ENCODE results near the gene SLC37A3. TPM values are rescaled to one million over a fixed set of nuclear protein-coding genes. Genes with fewer than 3 reads are reported as not detected.
"Not testable (repeated sequence)": the region's sequence is repeated elsewhere in the genome, so short reads cannot be mapped to it uniquely, and the experiment has no call there.

The SLC37A3 gene
- total RNA-seq, 5 donors from 2014 or later (not counting 1 experiment from before 2014, with no cell fraction given), result 23.2 to 50.5 (median 38.1) TPM

- WGBS (ENCODE audit: insufficient coverage), result no CpG with 5 or more reads among the region's 4 CpGs
- no peak overlapping the region for H3K4me3 Mint-ChIP-seq
- ChIA-PET POLR2A (interaction anchor here in 1 of 2 donors (0.7 kb wide), 2 partner anchors 59 to 1096 kb away, joined by 3 to 4 read pairs; no protein-coding TSS in a partner anchor), CTCF (interaction anchor here (0.6 to 0.7 kb wide), 3 partner anchors 64 to 1207 kb away, joined by 3 to 7 read pairs (median 3); no protein-coding TSS in a partner anchor)
- peaks cover 0 to 9% (median 7%) of the 10 kb centered on the region in 3 donors for H3K4me1 Mint-ChIP-seq
- Histone ChIP-seq H3K4me3 (ENCODE audit: control insufficient read depth in 1 of 2, extremely low read depth in 1 of 2, low read length in 1 of 2) (no peak overlapping the region), H3K9me3 (no peaks in the 10 kb centered on the region), H3K27me3 (replicated peaks in 1 of 2; ENCODE audit: control insufficient read depth in 2 of 2, extremely low read depth in 1 of 2, insufficient read depth in 2 of 2, low read length in 1 of 2) (no peaks in the 10 kb centered on the region), H3K36me3 (ENCODE audit: control insufficient read depth in 2 of 2, extremely low read depth in 1 of 2, insufficient read depth in 1 of 2, low read length in 1 of 2) (peaks cover 0 to 9% of the 10 kb centered on the region in 2 donors), H3K4me1 (ENCODE audit: control insufficient read depth in 1 of 2, extremely low read depth in 1 of 2, insufficient read depth in 2 of 2, low read length in 2 of 2) (peaks cover 0 to 6% of the 10 kb centered on the region in 2 experiments), H3K27ac (ENCODE audit: low read length) (no peak overlapping the region)
- DNase-seq (no peak), ATAC-seq (replicated peaks in 1 of 4) (no peak)
- H3K9me3 Mint-ChIP-seq, result no peaks in the 10 kb centered on the region
- H3K27me3 Mint-ChIP-seq, result no peaks in the 10 kb centered on the region
- H3K27ac Mint-ChIP-seq, result no peak overlapping the region
- peaks cover 22% of the 10 kb centered on the region for H3K36me3 Mint-ChIP-seq
Observed at GRCh38 chr7:140418653-140419052, 20.3 kb upstream of the SLC37A3 start.

- not testable (repeated sequence) for ATAC-seq (replicated peaks in 1 of 4); H3K9me3 Mint-ChIP-seq; H3K27ac ChIP-seq (ENCODE audit: low read length); H3K4me3 ChIP-seq (ENCODE audit: control insufficient read depth in 1 of 2, extremely low read depth in 1 of 2, low read length in 1 of 2); DNase-seq; H3K27me3 ChIP-seq (replicated peaks in 1 of 2; ENCODE audit: control insufficient read depth in 2 of 2, extremely low read depth in 1 of 2, insufficient read depth in 2 of 2, low read length in 1 of 2); H3K9me3 ChIP-seq; H3K4me3 Mint-ChIP-seq; H3K4me1 ChIP-seq (ENCODE audit: control insufficient read depth in 1 of 2, extremely low read depth in 1 of 2, insufficient read depth in 2 of 2, low read length in 2 of 2); H3K27ac Mint-ChIP-seq; H3K27me3 Mint-ChIP-seq; H3K36me3 ChIP-seq (ENCODE audit: control insufficient read depth in 2 of 2, extremely low read depth in 1 of 2, insufficient read depth in 1 of 2, low read length in 1 of 2); H3K4me1 Mint-ChIP-seq
- WGBS (ENCODE audit: insufficient coverage), result 80% methylated on average over 2 of the region's 5 CpGs
- POLR2A ChIA-PET, result interaction anchor here (0.6 to 0.7 kb wide), 3 partner anchors 23 to 1096 kb away, joined by 3 to 7 read pairs (median 4); no protein-coding TSS in a partner anchor
- H3K36me3 Mint-ChIP-seq, result peaks cover 20% of the 10 kb centered on the region
- CTCF ChIA-PET, result interaction anchor here (0.6 kb wide), 2 partner anchors 45 to 537 kb away, joined by 5 to 7 read pairs; no protein-coding TSS in a partner anchor
Observed at GRCh38 chr7:140418156-140418472, 19.8 kb upstream of the SLC37A3 start.

DNA sequence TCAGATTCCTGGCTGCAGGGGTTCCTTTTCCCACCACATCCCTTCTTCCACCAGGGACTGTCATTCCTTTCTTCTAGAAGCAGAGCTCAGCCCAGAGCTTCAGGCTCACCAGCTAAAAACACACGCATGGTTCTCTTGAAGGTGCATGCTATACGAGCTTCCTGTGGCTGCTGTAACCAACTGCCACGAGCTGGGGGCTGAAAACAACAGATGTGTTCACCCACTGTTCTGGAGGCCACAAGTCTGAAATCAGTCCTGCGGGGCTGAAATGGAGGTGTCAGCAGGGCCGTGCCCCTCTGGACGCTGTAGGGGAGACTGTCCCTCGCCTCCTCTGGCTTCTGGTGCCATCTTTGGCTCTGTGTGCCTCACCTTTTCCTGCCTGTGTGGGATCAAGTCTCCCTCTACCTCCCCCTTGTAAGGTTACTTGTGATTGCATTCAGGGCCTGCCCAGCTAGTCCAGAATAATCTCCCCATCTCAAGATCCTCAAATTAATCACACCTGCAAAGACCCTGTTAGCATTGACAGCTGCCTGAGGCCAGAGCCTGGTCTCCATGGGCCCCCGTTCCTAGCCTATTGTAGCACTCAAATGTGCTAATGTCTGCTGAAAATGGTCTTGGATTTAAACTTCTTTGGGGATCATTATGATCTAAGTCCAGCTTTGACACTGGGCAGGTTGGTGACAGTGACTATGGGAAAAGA is 19.3 kb upstream of the SLC37A3 start:
- DNase-seq (peak in 2 of 35 experiments; percentile 2 to 8), ATAC-seq (replicated peaks in 1 of 4) (peak; percentile 45 to 69 (median 58))
- H3K9me3 Mint-ChIP-seq, result no peaks in the 10 kb centered on the region
- no peaks in the 10 kb centered on the region for H3K9me3 ChIP-seq
- H3K27ac Mint-ChIP-seq, result peak overlapping the region in 1 of 2 donors; percentile 25
- peaks cover 24% of the 10 kb centered on the region for H3K36me3 Mint-ChIP-seq
- no peak overlapping the region for H3K27ac ChIP-seq (ENCODE audit: low read length)
- H3K4me3 Mint-ChIP-seq, result no peak overlapping the region
- CTCF ChIA-PET, result interaction anchor here (0.6 to 0.7 kb wide), 3 partner anchors 27 to 538 kb away, joined by 3 to 7 read pairs (median 5); no protein-coding TSS in a partner anchor
- POLR2A ChIA-PET, result interaction anchor here (0.6 to 0.7 kb wide), 4 partner anchors 22 to 1095 kb away, joined by 3 to 7 read pairs (median 4); no protein-coding TSS in a partner anchor
- 62% methylated on average over 7 of the region's 8 CpGs for WGBS (ENCODE audit: insufficient coverage)
- H3K4me1 ChIP-seq (ENCODE audit: control insufficient read depth in 1 of 2, extremely low read depth in 1 of 2, insufficient read depth in 2 of 2, low read length in 2 of 2), result peaks cover 0 to 6% of the 10 kb centered on the region in 2 experiments
- no peaks in the 10 kb centered on the region for H3K27me3 ChIP-seq (replicated peaks in 1 of 2; ENCODE audit: control insufficient read depth in 2 of 2, extremely low read depth in 1 of 2, insufficient read depth in 2 of 2, low read length in 1 of 2)
- H3K4me1 Mint-ChIP-seq, result peaks cover 0 to 9% (median 7%) of the 10 kb centered on the region in 3 donors
- peaks cover 2 to 9% of the 10 kb centered on the region in 2 donors for H3K36me3 ChIP-seq (ENCODE audit: control insufficient read depth in 2 of 2, extremely low read depth in 1 of 2, insufficient read depth in 1 of 2, low read length in 1 of 2)
- no peak overlapping the region for H3K4me3 ChIP-seq (ENCODE audit: control insufficient read depth in 1 of 2, extremely low read depth in 1 of 2, low read length in 1 of 2)
- H3K27me3 Mint-ChIP-seq, result no peaks in the 10 kb centered on the region

DNA sequence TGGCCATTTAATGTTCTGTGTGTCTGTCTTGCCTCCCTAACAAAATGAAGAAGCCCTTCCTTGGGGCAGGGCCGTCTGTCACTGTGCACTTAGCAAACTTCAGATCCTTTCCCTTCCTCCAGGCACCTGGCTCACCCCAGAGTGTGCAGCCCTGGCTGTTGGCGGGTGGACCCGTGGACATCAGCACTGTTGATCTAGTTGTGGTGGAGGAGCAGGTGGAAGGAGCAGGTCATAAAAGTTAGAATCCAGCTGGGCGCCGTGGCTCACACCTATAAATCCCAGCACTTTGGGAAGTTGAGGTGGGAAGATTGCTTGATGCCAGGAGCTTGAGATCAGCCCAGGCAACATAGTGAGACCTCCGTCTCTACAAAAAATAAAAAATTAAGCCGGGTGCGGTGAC is 18.2 kb upstream of the SLC37A3 start:
- Histone ChIP-seq H3K27me3 (replicated peaks in 1 of 2; ENCODE audit: control insufficient read depth in 2 of 2, extremely low read depth in 1 of 2, insufficient read depth in 2 of 2, low read length in 1 of 2) (no peaks in the 10 kb centered on the region), H3K9me3 (no peaks in the 10 kb centered on the region), H3K36me3 (ENCODE audit: control insufficient read depth in 2 of 2, extremely low read depth in 1 of 2, insufficient read depth in 1 of 2, low read length in 1 of 2) (peaks cover 6 to 9% of the 10 kb centered on the region in 2 donors), H3K27ac (ENCODE audit: low read length) (no peak overlapping the region), H3K4me1 (ENCODE audit: control insufficient read depth in 1 of 2, extremely low read depth in 1 of 2, insufficient read depth in 2 of 2, low read length in 2 of 2) (peaks cover 0 to 6% of the 10 kb centered on the region in 2 experiments), H3K4me3 (ENCODE audit: control insufficient read depth in 1 of 2, extremely low read depth in 1 of 2, low read length in 1 of 2) (no peak overlapping the region)
- H3K9me3 Mint-ChIP-seq, result no peaks in the 10 kb centered on the region
- no peak for DNase-seq
- no peak overlapping the region for H3K27ac Mint-ChIP-seq
- peaks cover 33% of the 10 kb centered on the region for H3K36me3 Mint-ChIP-seq
- H3K4me3 Mint-ChIP-seq, result no peak overlapping the region
- WGBS (ENCODE audit: insufficient coverage), result no CpG with 5 or more reads among the region's 8 CpGs
- peaks cover 0 to 9% (median 7%) of the 10 kb centered on the region in 3 donors for H3K4me1 Mint-ChIP-seq
- ChIA-PET CTCF (interaction anchor here (0.7 kb wide), 2 partner anchors 150 to 1398 kb away, joined by 3 to 4 read pairs; no protein-coding TSS in a partner anchor), POLR2A (interaction anchor here in 1 of 2 donors (0.7 kb wide), 1 partner anchor 506 kb away, joined by 7 read pairs; no protein-coding TSS in a partner anchor)
- H3K27me3 Mint-ChIP-seq, result no peaks in the 10 kb centered on the region
- no peak for ATAC-seq (replicated peaks in 1 of 4)

- H3K36me3 Mint-ChIP-seq, result peaks cover 37% of the 10 kb centered on the region
- CTCF ChIA-PET; ATAC-seq (replicated peaks in 1 of 4); H3K36me3 ChIP-seq (ENCODE audit: control insufficient read depth in 2 of 2, extremely low read depth in 1 of 2, insufficient read depth in 1 of 2, low read length in 1 of 2); H3K4me1 ChIP-seq (ENCODE audit: control insufficient read depth in 1 of 2, extremely low read depth in 1 of 2, insufficient read depth in 2 of 2, low read length in 2 of 2); DNase-seq; H3K4me1 Mint-ChIP-seq; H3K27me3 ChIP-seq (replicated peaks in 1 of 2; ENCODE audit: control insufficient read depth in 2 of 2, extremely low read depth in 1 of 2, insufficient read depth in 2 of 2, low read length in 1 of 2); H3K27ac Mint-ChIP-seq; H3K4me3 Mint-ChIP-seq; POLR2A ChIA-PET; H3K9me3 Mint-ChIP-seq; H3K9me3 ChIP-seq; H3K27ac ChIP-seq (ENCODE audit: low read length); H3K27me3 Mint-ChIP-seq; H3K4me3 ChIP-seq (ENCODE audit: control insufficient read depth in 1 of 2, extremely low read depth in 1 of 2, low read length in 1 of 2): not testable (repeated sequence)
- 92% methylated on average over 5 of the region's 9 CpGs for WGBS (ENCODE audit: insufficient coverage)
Observed at GRCh38 chr7:140415816-140416215, 17.5 kb upstream of the SLC37A3 start.

DNA sequence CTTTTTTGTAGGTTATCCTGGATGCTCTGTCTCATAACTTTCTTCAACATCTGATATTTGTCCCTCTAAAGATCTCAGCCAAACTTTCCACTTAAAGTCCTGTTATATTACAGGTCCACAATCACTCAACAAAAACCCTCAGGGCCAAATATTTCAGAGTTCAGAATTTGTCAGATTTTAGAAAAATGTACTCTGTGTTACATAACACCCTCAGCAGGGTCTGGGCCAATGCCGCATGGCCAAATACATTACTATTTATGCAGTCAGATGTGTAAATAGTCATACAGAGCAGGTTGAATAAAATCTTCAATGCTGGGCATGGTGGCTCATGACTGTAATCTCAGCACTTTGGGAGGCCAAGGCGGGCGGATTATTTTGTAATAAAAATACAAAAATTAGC is 17.0 kb upstream of the SLC37A3 start:
- H3K27me3 ChIP-seq (replicated peaks in 1 of 2; ENCODE audit: control insufficient read depth in 2 of 2, extremely low read depth in 1 of 2, insufficient read depth in 2 of 2, low read length in 1 of 2), result no peaks in the 10 kb centered on the region
- H3K9me3 ChIP-seq, result no peaks in the 10 kb centered on the region
- no peak overlapping the region for H3K4me3 Mint-ChIP-seq
- ChIA-PET POLR2A (no interaction called here), CTCF (no interaction called here)
- H3K36me3 ChIP-seq (ENCODE audit: control insufficient read depth in 2 of 2, extremely low read depth in 1 of 2, insufficient read depth in 1 of 2, low read length in 1 of 2), result peaks cover 8 to 9% of the 10 kb centered on the region in 2 donors
- H3K27me3 Mint-ChIP-seq, result no peaks in the 10 kb centered on the region
- H3K36me3 Mint-ChIP-seq, result peaks cover 39% of the 10 kb centered on the region
- H3K4me1 Mint-ChIP-seq, result peaks cover 0 to 9% (median 7%) of the 10 kb centered on the region in 3 donors
- H3K27ac ChIP-seq (ENCODE audit: low read length), result no peak overlapping the region
- WGBS (ENCODE audit: insufficient coverage), result 100% methylated on average over 2 of the region's 3 CpGs
- no peaks in the 10 kb centered on the region for H3K9me3 Mint-ChIP-seq
- H3K27ac Mint-ChIP-seq, result no peak overlapping the region
- DNase-seq, result no peak
- no peak overlapping the region for H3K4me3 ChIP-seq (ENCODE audit: control insufficient read depth in 1 of 2, extremely low read depth in 1 of 2, low read length in 1 of 2)
- peaks cover 0 to 6% of the 10 kb centered on the region in 2 experiments for H3K4me1 ChIP-seq (ENCODE audit: control insufficient read depth in 1 of 2, extremely low read depth in 1 of 2, insufficient read depth in 2 of 2, low read length in 2 of 2)
- no peak for ATAC-seq (replicated peaks in 1 of 4)

All from T-cell (primary cell).